Adrenal gland (tissue), 12 donors: ENCODE results near the gene GPR132. TPM values are rescaled to one million over a fixed set of nuclear protein-coding genes. Genes with fewer than 3 reads are reported as not detected.
"Not testable (repeated sequence)": the region's sequence is repeated elsewhere in the genome, so short reads cannot be mapped to it uniquely, and the experiment has no call there.

Experiments
- DNase-seq, 7 donors: peaks; one replicate each; pipeline ENCODE4 v3.0.0-alpha.2; 2019 to 2020
- H3K27ac ChIP-seq, 5 donors: fragments of 200-600 bp; sonication (generic) in 4 of 5; 1 replicate in 3 of 5; 2 replicates in 2 of 5; pipeline versions ENCODE4 v1.5.1 to v1.8.0; 2016 to 2020; ENCODE audit warnings: mild to moderate bottlenecking in 1 of 5
- H3K27me3 ChIP-seq: fragments of 200-600 bp; 2 replicates; pipeline ENCODE4 v1.8.0; 2021
- H3K36me3 ChIP-seq, 2 donors: fragments of 200-600 bp; replicated peaks in 1 of 2; 1 replicate in 1 of 2; 2 replicates in 1 of 2; pipeline versions ENCODE4 v1.5.1 to v1.8.0; 2018 to 2022
- H3K4me1 ChIP-seq, 2 donors: fragments of 200-600 bp; replicated peaks in 1 of 2; 1 replicate in 1 of 2; 2 replicates in 1 of 2; pipeline versions ENCODE4 v1.5.1 to v1.8.0; 2018 to 2021
- H3K4me3 ChIP-seq, 4 donors: fragments of 200-600 bp; sonication (generic) in 3 of 4; one replicate each; pipeline ENCODE4 v1.5.1; 2016 to 2018
- H3K9me3 ChIP-seq, 3 donors: fragments of 200-600 bp; sonication (generic) in 1 of 3; replicated peaks in 1 of 3; 1 replicate in 2 of 3; 2 replicates in 1 of 3; pipeline versions ENCODE4 v1.5.1 to v1.8.0; 2016 to 2021
- CTCF ChIP-seq, 6 experiments: fragments of 450-650 bp in 4 of 6; fragments of 200-600 bp in 2 of 6; sonication (generic) in 1 of 6; IDR thresholded peaks; 1 replicate in 5 of 6; 2 replicates in 1 of 6; pipeline versions ENCODE4 v1.5.1 to v1.8.0; 2016 to 2021; ENCODE audit warnings: antibody characterized with exemption in 6 of 6, mild to moderate bottlenecking in 2 of 6, moderate library complexity in 1 of 6
- POLR2A ChIP-seq, 2 donors: fragments of 450-650 bp; IDR thresholded peaks; one replicate each; pipeline ENCODE4 v1.6.1; 2017; ENCODE audit warnings: antibody characterized with exemption in 2 of 2, mild to moderate bottlenecking in 2 of 2, moderate library complexity in 1 of 2
- WGBS, 4 donors: extraction: QIAGEN DNeasy Blood & Tissue Kit in 2 of 4; methylation state at CpG; one replicate each; pipeline versions ENCODE4 v1.1.5 to v1.1.7; 2013 to 2017; 5-methylcytosine and 5-hydroxymethylcytosine counted together
- intact Hi-C, 2 donors: fragments of 100-400 bp; cut with DNase I; formaldehyde crosslinking; loops; one replicate each; pipeline versions ENCODE4 v1.14.1 to v1.15.0; 2022 to 2023
- polyA plus RNA-seq, 3 donors: library from polyadenylated mRNA; stranded (reverse); fragments of 200-250 nt in 2 of 3; fragments of 350-450 nt in 1 of 3; fragmentation: Illumina TruSeq in 1 of 3; extraction: RNeasy Lipid Tissue Mini Kit (QIAGEN cat#74804) in 1 of 3; gene quantifications; one replicate each; pipeline ENCODE4 v1.2.3, GENCODE V29; 2013 to 2014
- total RNA-seq, 9 donors: library from RNA; depleted of rRNA in 4 of 9; stranded (reverse); fragments of >200 nt in 4 of 9; fragments of 120-200 nt in 1 of 9; fragmentation: NEBNext Ultra II Directional in 1 of 9; extraction: Animal tissue kit (Norgen Biotek cat#: 25700) in 1 of 9; gene quantifications; one replicate each; pipeline versions ENCODE4 v1.1.0 to v1.2.4, GENCODE V29; 2013 to 2023
- donor health status: healthy with polysubstance abuse.
- donor health status: Bipolar disorder and iron deficiency.
- donor health status: DM: yes; HTN: yes; CAD: no.
- donor health status: DM: no; HTN: no; CAD: no.
- donor health status: DM: no; HTN: no; CAD: no.
- donor health status: DM: yes; HTN: yes; CAD: no.

The GPR132 gene
- total and polyA plus RNA-seq, 12 donors, result 0.17 to 11.7 (median 1.6) TPM

DNA sequence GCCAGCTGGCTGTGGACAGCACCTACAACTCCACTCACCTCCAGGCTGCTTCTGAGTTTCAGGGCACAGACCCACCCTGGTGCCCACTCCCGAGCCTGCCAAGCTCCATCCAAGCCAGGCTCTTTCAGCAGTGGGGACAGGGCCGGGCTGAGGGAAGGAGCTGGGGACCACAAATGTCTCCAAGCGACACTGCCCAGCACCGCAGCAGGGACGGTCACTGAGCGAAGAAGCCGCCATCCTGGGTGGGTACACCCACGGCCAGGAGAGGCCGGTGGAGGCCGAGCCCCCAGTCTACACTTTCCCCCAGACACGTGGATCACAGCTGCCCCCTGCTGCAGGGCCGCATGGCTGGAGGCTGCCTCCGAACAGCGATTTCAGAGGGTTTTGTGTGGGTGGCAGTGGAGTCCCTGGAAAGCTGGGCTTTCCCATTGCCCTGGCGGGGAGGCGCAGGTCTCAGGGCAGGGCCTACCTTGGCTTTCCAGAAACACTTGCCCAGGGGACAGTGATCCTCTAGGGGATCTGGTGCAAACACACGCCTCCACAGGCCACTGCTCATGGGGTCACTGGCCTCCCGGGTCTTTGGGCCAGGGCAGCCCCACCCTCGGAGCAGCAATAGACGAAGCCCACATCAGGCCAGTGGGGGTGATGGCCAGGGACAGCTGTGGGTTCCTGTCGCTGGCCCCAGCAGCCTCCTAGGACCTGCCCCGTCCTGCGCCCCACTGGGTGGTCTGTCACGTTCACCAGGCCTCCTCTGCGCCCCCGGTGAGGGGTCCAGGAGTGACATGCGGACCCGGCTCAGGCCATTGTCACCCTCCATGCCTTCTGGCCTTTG, 1.2 kb upstream of the GPR132 start:
- DNase-seq, result peak in 1 of 7 donors; percentile 15
- 81 to 90% (median 82%) methylated on average over 5 to 28 of the region's 28 CpGs for WGBS, 4 donors
- TF ChIP-seq POLR2A (IDR thresholded peaks at IDR 0.05), result no peak
- no peak overlapping the region for H3K4me3 ChIP-seq
- H3K9me3 ChIP-seq, result no peaks in the 10 kb centered on the region
- H3K27me3 ChIP-seq, result no peaks in the 10 kb centered on the region
- H3K4me1 ChIP-seq, result peaks cover 0 to under 1% of the 10 kb centered on the region in 2 donors
- H3K36me3 ChIP-seq, result no peaks in the 10 kb centered on the region
- intact Hi-C loops, result no loop called here
- no peak overlapping the region for H3K27ac ChIP-seq

- Histone ChIP-seq H3K36me3 (no peaks in the 10 kb centered on the region), H3K27me3 (no peaks in the 10 kb centered on the region), H3K27ac (peak overlapping the region in 3 of 5 donors; percentile 44 to 81 (median 47)), H3K9me3 (no peaks in the 10 kb centered on the region), H3K4me3 (peak overlapping the region in 1 of 4 donors; percentile 38), H3K4me1 (peaks cover 0 to 4% of the 10 kb centered on the region in 2 donors)
- TF ChIP-seq POLR2A (IDR thresholded peaks at IDR 0.05) (no peak), CTCF (IDR thresholded peaks at IDR 0.05) (no peak)
- peak in 1 of 7 donors; percentile 16 for DNase-seq
- 38 to 69% (median 52%) methylated on average over 6 to 12 of the region's 12 CpGs for WGBS, 4 donors
- intact Hi-C loops, result no loop called here
These were observed 498 bp downstream of the GPR132 start for GRCh38 chr14:105064721-105065143.

GRCh38 chr14:105064001-105064400, 1.2 kb downstream of the GPR132 start:
- H3K4me3 ChIP-seq, result peak overlapping the region in 1 of 4 donors; percentile 38
- intact Hi-C loops, result no loop called here

GRCh38 chr14:105063506-105063905, 1.7 kb downstream of the GPR132 start:
- H3K4me3 ChIP-seq, H3K4me1 ChIP-seq, intact Hi-C loops, H3K9me3 ChIP-seq, H3K27me3 ChIP-seq, H3K36me3 ChIP-seq: not testable (repeated sequence)
- DNase-seq, result peak in 1 of 7 donors; percentile 12
- peak overlapping the region in 1 of 5 donors; percentile 44 for H3K27ac ChIP-seq
- WGBS, 4 donors, result 73 to 82% (median 77%) methylated on average over 10 of the region's 10 CpGs

More at GRCh38 chr14:105064001-105064400, 1.2 kb downstream of the GPR132 start:
- no peaks in the 10 kb centered on the region for H3K9me3 ChIP-seq
- peaks cover 2% of the 10 kb centered on the region for H3K27me3 ChIP-seq
- no peak for TF ChIP-seq POLR2A (IDR thresholded peaks at IDR 0.05)
- no peak for TF ChIP-seq CTCF (IDR thresholded peaks at IDR 0.05)
- H3K36me3 ChIP-seq, result no peaks in the 10 kb centered on the region
- H3K4me1 ChIP-seq, result peaks cover 0 to 4% of the 10 kb centered on the region in 2 donors
- H3K27ac ChIP-seq, result peak overlapping the region in 2 of 5 donors; percentile 44 to 81
- DNase-seq, result no peak
- WGBS, 4 donors, result 76 to 85% (median 80%) methylated on average over 10 of the region's 10 CpGs

- Histone ChIP-seq H3K4me3 (no peak overlapping the region), H3K36me3 (no peaks in the 10 kb centered on the region), H3K9me3 (no peaks in the 10 kb centered on the region), H3K27me3 (peaks cover 4% of the 10 kb centered on the region), H3K27ac (peak overlapping the region in 1 of 5 donors; percentile 44), H3K4me1 (peaks cover 0 to 4% of the 10 kb centered on the region in 2 donors)
- TF ChIP-seq CTCF (IDR thresholded peaks at IDR 0.05) (no peak), POLR2A (IDR thresholded peaks at IDR 0.05) (no peak)
- no peak for DNase-seq
- intact Hi-C loops, result no loop called here
- 69 to 79% (median 74%) methylated on average over 10 of the region's 10 CpGs for WGBS, 4 donors
These were observed 2.2 kb downstream of the GPR132 start for GRCh38 chr14:105063056-105063455.
